SK-N-SH (cell line): Measurements from ENCODE around the gene TNFSF11. TPM values are rescaled to one million over a fixed set of nuclear protein-coding genes. Genes with fewer than 3 reads are reported as not detected.

Experiments
- CTCF ChIA-PET: fragments of 300-600, 350-600 bp; formaldehyde crosslinking; extraction: SDS; loops from one replicate; lab custom pipeline; 2021; lab: Yijun Ruan, JAX
- POLR2A ChIA-PET: fragments of 350-600 bp; sonication (Branson Sonifier 250); formaldehyde crosslinking; extraction: SDS; loops from one replicate; lab custom pipeline; 2020; ENCODE audit warnings: antibody characterized with exemption, inconsistent platforms; lab: Yijun Ruan, JAX
- DNase-seq: peaks from one replicate; pipeline ENCODE4 v3.0.0; 2012
- H2AFZ ChIP-seq: fragments of 200-600 bp; sonication (generic); 2 replicates; pipeline ENCODE4 v1.8.1; 2016; ENCODE audit warnings: antibody characterized with exemption, mild to moderate bottlenecking, low read depth
- H3F3A ChIP-seq: fragments of 200-600 bp; sonication (generic); replicated peaks from 2 replicates; pipeline ENCODE3; 2016; ENCODE audit warnings: antibody characterized with exemption, mild to moderate bottlenecking; ENCODE audit not compliant: insufficient read depth
- H3K27ac ChIP-seq, 2 experiments: fragments of 200-500 bp in 1 of 2; fragments of 200-600 bp in 1 of 2; sonication (Bioruptor generic) in 1 of 2; sonication (generic), shearing (Covaris generic) in 1 of 2; 2 replicates each; pipeline versions ENCODE4 v1.5.1 to v1.6.1; 2014 to 2016; ENCODE audit warnings: low read depth in 2 of 2, inconsistent platforms in 1 of 2, low read length in 1 of 2, mild to moderate bottlenecking in 1 of 2, mixed read lengths in 1 of 2
- H3K27me3 ChIP-seq: fragments of 200-600 bp; sonication (generic), shearing (Covaris generic); 2 replicates; pipeline ENCODE4 v1.6.1; 2016; ENCODE audit warnings: mixed run types; ENCODE audit not compliant: insufficient read depth
- H3K36me3 ChIP-seq, 2 experiments: fragments of 200-500 bp in 1 of 2; fragments of 200-600 bp in 1 of 2; sonication (Bioruptor generic) in 1 of 2; sonication (generic) in 1 of 2; replicated peaks in 1 of 2; 2 replicates each; pipeline versions ENCODE3 to v1.5.1; 2014 to 2016; ENCODE audit warnings: low read length in 1 of 2, mild to moderate bottlenecking in 1 of 2; ENCODE audit not compliant: insufficient read depth in 2 of 2, control insufficient read depth in 1 of 2
- H3K4me1 ChIP-seq, 2 experiments: fragments of 200-500 bp in 1 of 2; fragments of 200-600 bp in 1 of 2; sonication (Bioruptor generic) in 1 of 2; sonication (generic), shearing (Covaris generic) in 1 of 2; 2 replicates each; pipeline versions ENCODE4 v1.5.1 to v1.6.1; 2014 to 2016; ENCODE audit warnings: low read depth in 1 of 2, low read length in 1 of 2, mixed run types in 1 of 2; ENCODE audit not compliant: insufficient read depth in 2 of 2, control insufficient read depth in 1 of 2
- H3K4me2 ChIP-seq: fragments of 200-600 bp; sonication (generic), shearing (Covaris generic); 2 replicates; pipeline ENCODE4 v1.6.1; 2017; ENCODE audit warnings: mixed run types
- H3K4me3 ChIP-seq, 2 experiments: fragments of 200-500 bp in 1 of 2; fragments of 200-600 bp in 1 of 2; sonication (Bioruptor generic) in 1 of 2; sonication (generic), shearing (Covaris generic) in 1 of 2; 2 replicates each; pipeline versions ENCODE4 v1.5.1 to v1.8.1; 2014 to 2016; ENCODE audit warnings: low read depth in 2 of 2, inconsistent platforms in 1 of 2, low read length in 1 of 2, mild to moderate bottlenecking in 1 of 2, mixed read lengths in 1 of 2, moderate library complexity in 1 of 2
- H3K79me2 ChIP-seq: fragments of 200-600 bp; sonication (generic); 2 replicates; pipeline ENCODE4 v1.8.1; 2017; ENCODE audit warnings: mild to moderate bottlenecking; ENCODE audit not compliant: insufficient read depth
- H3K9ac ChIP-seq: fragments of 200-600 bp; sonication (generic); 2 replicates; pipeline ENCODE4 v1.6.1; 2017; ENCODE audit warnings: mixed run types
- H3K9me2 ChIP-seq: fragments of 200-600 bp; sonication (generic); 2 replicates; pipeline ENCODE4 v1.6.1; 2017; ENCODE audit warnings: mixed run types
- H3K9me3 ChIP-seq: fragments of 200-600 bp; sonication (generic); 2 replicates; pipeline ENCODE4 v1.6.1; 2017; ENCODE audit warnings: mixed run types, mild to moderate bottlenecking, moderate library complexity
- H4K20me1 ChIP-seq: fragments of 200-600 bp; sonication (generic); 2 replicates; pipeline ENCODE4 v1.6.1; 2017; ENCODE audit warnings: mild to moderate bottlenecking, mixed run types; ENCODE audit not compliant: insufficient read depth
- CHD2 ChIP-seq: fragments of 150-350 bp; IDR thresholded peaks from 2 replicates; pipeline ENCODE4 v1.6.1; 2018; ENCODE audit warnings: low read length; ENCODE audit not compliant: partially characterized antibody
- ELF1 ChIP-seq: IDR thresholded peaks from 2 replicates; pipeline ENCODE4 v1.4.0; 2012
- EZH2phosphoT487 ChIP-seq: fragments of 200-600 bp; sonication (generic); IDR thresholded peaks from 2 replicates; pipeline ENCODE4 v1.6.1; 2017; ENCODE audit warnings: low read depth, mixed run types, mild to moderate bottlenecking, antibody characterized with exemption, moderate library complexity, borderline replicate concordance
- FOXJ3 ChIP-seq: sonication (generic); formaldehyde crosslinking; IDR thresholded peaks from 2 replicates; pipeline ENCODE4 v1.5.1; 2020; ENCODE audit warnings: mild to moderate bottlenecking, missing genetic modification reagents
- FOXM1 ChIP-seq: IDR thresholded peaks from 2 replicates; pipeline ENCODE4 v1.4.0; 2012; ENCODE audit warnings: low read depth, mild to moderate bottlenecking
- GABPA ChIP-seq: IDR thresholded peaks from 2 replicates; pipeline ENCODE4 v1.4.0; 2012; ENCODE audit warnings: low read depth, mild to moderate bottlenecking
- GATA2 ChIP-seq: sonication (generic); formaldehyde crosslinking; IDR thresholded peaks from 2 replicates; pipeline ENCODE4 v1.5.0; 2020; ENCODE audit warnings: mild to moderate bottlenecking, missing genetic modification reagents
- JUND ChIP-seq: IDR thresholded peaks from 2 replicates; pipeline ENCODE4 v1.4.0; 2012
- MXI1 ChIP-seq: IDR thresholded peaks from 2 replicates; pipeline ENCODE4 v1.6.1; 2012; ENCODE audit warnings: mild to moderate bottlenecking, low read depth, low read length, improper control_type of control experiment
- NFIC ChIP-seq: IDR thresholded peaks from 2 replicates; pipeline ENCODE4 v1.4.0; 2012; ENCODE audit warnings: borderline replicate concordance
- NRF1 ChIP-seq: IDR thresholded peaks from 2 replicates; pipeline ENCODE4 v1.6.1; 2012; ENCODE audit warnings: low read depth, mild to moderate bottlenecking, low read length
- POLR2AphosphoS5 ChIP-seq: IDR thresholded peaks from 2 replicates; pipeline ENCODE4 v1.6.1; 2012; ENCODE audit warnings: low read depth, low read length
- RAD21 ChIP-seq: IDR thresholded peaks from 2 replicates; pipeline ENCODE4 v1.6.1; 2012; ENCODE audit warnings: mild to moderate bottlenecking, low read length
- SIN3A ChIP-seq: IDR thresholded peaks from 2 replicates; pipeline ENCODE4 v1.6.1; 2012; ENCODE audit warnings: low read depth, mild to moderate bottlenecking, low read length, moderate library complexity, borderline replicate concordance
- TCF12 ChIP-seq: IDR thresholded peaks from 2 replicates; pipeline ENCODE4 v1.4.0; 2012
- WGBS: methylation state at CpG from one replicate; pipeline ENCODE4 v1.1.6; 2017; ENCODE audit warnings: low lambda C conversion rate; 5-methylcytosine and 5-hydroxymethylcytosine counted together
- polyA plus RNA-seq, 3 experiments: library from polyadenylated mRNA; depleted of rRNA; stranded (reverse); fragments of >200 nt; gene quantifications; 2 replicates each; pipeline ENCODE4 v1.2.3, GENCODE V29; 2012
- TF ChIP-seq, protein P1 (sequence below): IDR thresholded peaks from 2 replicates; pipeline ENCODE4 v1.4.0; 2012; ENCODE audit warnings: low read depth, borderline replicate concordance

TNFSF11 gene
- polyA plus RNA-seq, 1 of the 3 experiments (the other 2 are of a cell fraction) = not detected

DNA sequence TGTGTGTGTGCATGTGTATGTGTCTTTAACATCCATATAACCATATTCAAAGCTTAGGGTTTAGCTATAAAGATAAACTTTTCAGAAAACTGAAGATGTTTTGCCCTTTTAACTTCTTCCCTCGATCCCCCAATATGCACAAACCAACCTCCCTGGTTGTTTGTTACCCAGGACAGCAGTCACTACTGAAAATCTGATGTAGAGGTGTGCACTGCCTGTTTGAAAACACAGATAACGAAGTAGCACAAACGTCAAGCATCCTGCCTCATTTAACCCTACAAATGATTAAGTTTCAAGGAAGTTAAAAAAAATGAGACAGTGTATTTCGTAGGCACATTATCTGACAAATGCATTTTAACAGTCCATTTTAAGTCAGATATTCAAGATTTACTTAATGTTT lies 3.6 kb downstream of the TNFSF11 start:
- peaks cover 34% of the 10 kb centered on the region for H3K27me3 ChIP-seq
- H3K9ac ChIP-seq = no peak overlapping the region
- H3K36me3 ChIP-seq = no peaks in the 10 kb centered on the region
- TF ChIP-seq TCF12 = no peak
- no peak for TF ChIP-seq FOXJ3 (CRISPR knock-in tag)
- no peak for TF ChIP-seq FOXM1
- no peak for TF ChIP-seq SIN3A
- TF ChIP-seq CHD2 = no peak
- TF ChIP-seq GATA2 (CRISPR knock-in tag) = no peak
- TF ChIP-seq EZH2phosphoT487 = no peak
- no peak for TF ChIP-seq NFIC
- TF ChIP-seq, protein P1, sequence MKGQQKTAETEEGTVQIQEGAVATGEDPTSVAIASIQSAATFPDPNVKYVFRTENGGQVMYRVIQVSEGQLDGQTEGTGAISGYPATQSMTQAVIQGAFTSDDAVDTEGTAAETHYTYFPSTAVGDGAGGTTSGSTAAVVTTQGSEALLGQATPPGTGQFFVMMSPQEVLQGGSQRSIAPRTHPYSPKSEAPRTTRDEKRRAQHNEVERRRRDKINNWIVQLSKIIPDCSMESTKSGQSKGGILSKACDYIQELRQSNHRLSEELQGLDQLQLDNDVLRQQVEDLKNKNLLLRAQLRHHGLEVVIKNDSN = no peak
- TF ChIP-seq, all 33 proteins: peak for 0
- no peak overlapping the region for H3K27ac ChIP-seq
- ChIA-PET CTCF (no interaction called here), POLR2A (no interaction called here)
- no peaks in the 10 kb centered on the region for H3K9me3 ChIP-seq
- no peaks in the 10 kb centered on the region for H3K79me2 ChIP-seq
- H4K20me1 ChIP-seq = no peaks in the 10 kb centered on the region
- H3K4me1 ChIP-seq = peaks cover 0 to 3% of the 10 kb centered on the region in 2 experiments; a peak in 1 of 4 replicates
- H3F3A ChIP-seq = no peaks in the 10 kb centered on the region
- WGBS = 27% methylated on average over 4 of the region's 4 CpGs
- H3K4me2 ChIP-seq = no peak overlapping the region
- H2AFZ ChIP-seq = no peak overlapping the region
- H3K4me3 ChIP-seq = no peak overlapping the region
- H3K9me2 ChIP-seq = no peaks in the 10 kb centered on the region
- DNase-seq = no peak

GRCh38 chr13:42580644-42581043 lies 6.7 kb downstream of the TNFSF11 start:
- Histone ChIP-seq H3K79me2 (no peaks in the 10 kb centered on the region), H3K4me2 (no peak overlapping the region), H3K9me2 (no peaks in the 10 kb centered on the region), H3K36me3 (no peaks in the 10 kb centered on the region), H3K4me1 (no peaks in the 10 kb centered on the region), H3K9ac (no peak overlapping the region), H4K20me1 (no peaks in the 10 kb centered on the region), H3K4me3 (no peak overlapping the region), H3F3A (no peaks in the 10 kb centered on the region), H3K9me3 (no peaks in the 10 kb centered on the region), H3K27me3 (peaks cover 9% of the 10 kb centered on the region), H2AFZ (no peak overlapping the region), H3K27ac (no peak overlapping the region)
- CTCF ChIA-PET = interaction anchor here (3.2 kb wide), 1 partner anchor 14 kb away, joined by 10 read pairs; no protein-coding TSS in a partner anchor
- 41% methylated on average over 6 of the region's 6 CpGs for WGBS
- no peak for DNase-seq
- POLR2A ChIA-PET = no interaction called here
- TF ChIP-seq GABPA (no peak), NRF1 (no peak), JUND (no peak), ELF1 (no peak), POLR2AphosphoS5 (no peak), MXI1 (no peak), RAD21 (no peak)
